ENCODE results near the gene VWF.
A peak's percentile ranks its signal among the peaks of the same experiment; 100 is the strongest.

The VWF gene

DNA sequence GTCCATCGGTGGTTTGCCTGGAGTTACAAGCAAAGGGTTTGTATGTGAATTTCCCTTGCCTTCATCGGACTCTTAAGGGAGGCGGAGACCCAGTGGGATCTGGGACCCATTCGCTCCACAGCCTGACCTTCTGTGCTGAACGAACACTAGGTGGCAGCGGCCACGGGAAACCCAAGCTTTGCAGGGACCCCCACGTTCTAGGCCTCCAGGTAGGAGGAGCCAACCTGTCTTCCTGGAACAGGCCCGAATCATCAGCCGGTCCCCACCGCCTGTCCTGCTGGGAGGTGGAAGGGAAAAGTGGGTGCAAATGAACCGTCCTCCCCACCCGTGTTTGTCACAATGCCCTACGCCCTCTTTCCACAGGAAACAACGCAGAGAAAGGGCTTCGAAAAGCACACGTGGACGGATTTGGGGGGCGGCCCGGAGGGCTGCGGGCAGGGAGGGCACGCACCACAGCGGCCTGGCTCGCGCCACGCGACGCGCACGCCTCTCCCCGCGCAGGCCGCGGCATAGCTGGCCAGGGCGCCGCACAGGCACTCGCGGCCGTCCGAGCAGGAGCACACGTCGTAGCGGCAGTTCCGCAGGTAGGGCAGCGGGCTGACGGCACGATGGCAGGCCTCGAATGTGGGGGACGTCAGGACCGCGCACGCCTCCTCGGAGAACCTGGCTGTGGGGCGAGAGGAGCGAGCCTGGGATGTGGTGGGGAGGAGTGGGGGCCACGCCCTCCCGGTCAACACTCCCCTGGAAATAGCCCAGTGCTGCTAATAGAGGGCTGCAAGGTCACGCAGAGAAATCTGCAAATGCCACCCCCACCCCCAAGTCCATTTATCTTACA is 67.8 kb downstream of the VWF start:
- peak in 1 of 3 experiments; percentile 17 for DNase-seq

DNA sequence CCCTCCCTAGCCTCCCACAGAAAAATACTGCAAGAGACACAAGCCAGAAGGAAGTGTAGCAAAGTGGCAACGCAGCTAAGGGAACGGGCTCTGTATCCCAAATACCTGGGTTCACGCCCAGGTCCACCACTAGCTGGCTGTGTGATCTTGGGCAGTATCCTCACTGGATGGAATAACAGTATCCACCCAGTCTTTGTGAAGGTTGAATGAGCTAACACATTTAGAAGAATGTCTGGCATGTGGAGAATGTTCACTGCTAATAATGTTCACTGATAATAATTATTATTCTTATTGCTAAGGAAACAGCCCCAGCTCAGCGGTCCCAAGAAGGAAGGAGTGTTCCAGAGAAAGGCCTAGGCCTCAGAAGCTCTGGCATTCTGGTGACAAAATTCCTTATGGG is 70.9 kb downstream of the VWF start:
- no peak for DNase-seq

DNA sequence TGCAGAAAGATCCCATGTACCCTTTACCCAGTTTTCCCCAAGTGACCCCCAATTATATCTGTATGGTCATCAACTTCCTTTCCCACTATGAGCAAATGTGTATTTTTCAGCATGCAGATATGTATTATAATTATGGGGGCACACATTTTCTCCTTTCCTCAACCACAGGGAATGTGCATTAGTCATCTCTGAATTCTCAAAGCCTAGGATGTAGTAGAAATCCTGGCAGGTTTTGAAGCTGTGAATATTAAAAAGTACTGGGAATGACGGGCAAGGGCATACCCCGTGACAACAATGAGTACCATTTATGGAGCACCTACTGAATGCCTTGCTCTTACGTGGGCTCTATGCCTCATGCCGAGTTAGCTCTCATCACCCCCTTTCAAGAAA is 71.5 kb downstream of the VWF start:
- no peak for DNase-seq

DNA sequence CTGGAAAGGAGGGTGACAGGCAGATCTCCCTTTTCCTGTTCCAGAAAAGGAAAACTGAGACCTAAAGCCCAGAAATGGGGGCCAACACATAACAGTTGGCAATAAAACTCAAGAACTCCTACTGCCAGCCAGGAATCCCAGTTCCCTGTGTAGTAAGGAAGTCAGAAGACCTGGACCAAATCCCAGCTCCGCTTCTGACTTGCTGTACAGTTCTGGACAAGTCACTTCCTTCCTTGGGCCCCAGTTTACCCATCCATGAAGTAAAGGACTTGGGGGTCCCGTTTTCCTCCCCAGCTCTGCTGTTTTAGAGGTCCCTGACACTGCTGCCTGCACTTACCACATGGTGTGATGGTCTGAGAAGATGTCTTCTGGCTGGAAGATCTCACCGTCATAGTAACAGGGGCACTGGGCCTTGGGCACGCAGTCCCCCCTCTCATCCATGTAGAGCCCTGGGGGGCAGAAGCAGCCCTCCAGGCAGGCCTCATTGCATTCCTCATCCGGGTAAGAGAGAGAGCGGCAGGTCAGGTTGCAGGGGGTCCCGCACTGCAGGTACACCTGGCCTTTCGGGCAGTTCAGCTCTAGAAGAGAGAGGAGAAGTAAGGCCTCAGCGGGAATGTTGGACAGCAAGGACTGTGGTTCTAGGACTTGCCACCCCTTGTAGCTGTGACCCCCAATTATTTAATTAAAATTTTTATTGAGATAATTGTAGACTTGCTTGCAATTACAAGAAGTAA is 72.1 kb downstream of the VWF start:
- no peak for DNase-seq

DNA sequence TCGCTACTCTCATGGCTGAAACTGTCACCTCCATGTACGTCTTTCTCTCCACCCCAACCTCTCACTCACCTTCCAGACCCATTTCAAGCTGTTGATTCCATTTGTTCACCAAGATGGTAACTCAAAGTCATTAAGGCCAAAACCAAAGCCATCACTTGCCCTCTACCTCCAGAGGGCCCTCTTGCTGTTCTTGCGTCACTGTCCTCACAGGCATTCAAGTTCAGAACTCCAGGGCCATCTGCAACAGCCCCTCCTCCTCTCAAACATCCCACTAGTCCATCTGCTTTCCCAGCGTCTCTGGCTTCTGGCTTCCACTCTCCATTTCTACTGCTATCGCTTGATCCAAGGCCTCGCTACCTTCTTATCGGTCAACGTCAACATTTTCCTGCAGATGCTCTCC is 74.5 kb downstream of the VWF start:
- DNase-seq, result no peak

DNA sequence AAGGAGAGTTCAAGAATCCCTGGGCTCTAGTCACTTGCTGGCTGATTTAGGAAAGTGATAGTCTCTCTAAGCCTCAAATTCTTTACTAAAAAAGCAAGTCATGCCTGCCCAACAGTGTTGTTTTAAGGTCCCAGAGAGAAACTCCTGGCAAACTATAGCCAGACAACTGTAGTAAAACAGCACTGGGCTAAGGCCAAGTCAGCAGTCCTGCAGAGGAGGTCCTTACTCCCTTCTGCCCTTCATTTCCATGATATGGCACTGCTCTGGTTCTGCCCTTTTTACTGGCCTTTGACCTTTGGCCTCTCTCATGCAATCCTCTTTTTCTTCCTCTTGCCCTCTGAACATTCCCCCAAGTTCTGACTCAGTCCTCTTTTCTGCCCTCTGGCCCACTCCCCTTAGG is 74.9 kb downstream of the VWF start:
- no peak for DNase-seq

DNA sequence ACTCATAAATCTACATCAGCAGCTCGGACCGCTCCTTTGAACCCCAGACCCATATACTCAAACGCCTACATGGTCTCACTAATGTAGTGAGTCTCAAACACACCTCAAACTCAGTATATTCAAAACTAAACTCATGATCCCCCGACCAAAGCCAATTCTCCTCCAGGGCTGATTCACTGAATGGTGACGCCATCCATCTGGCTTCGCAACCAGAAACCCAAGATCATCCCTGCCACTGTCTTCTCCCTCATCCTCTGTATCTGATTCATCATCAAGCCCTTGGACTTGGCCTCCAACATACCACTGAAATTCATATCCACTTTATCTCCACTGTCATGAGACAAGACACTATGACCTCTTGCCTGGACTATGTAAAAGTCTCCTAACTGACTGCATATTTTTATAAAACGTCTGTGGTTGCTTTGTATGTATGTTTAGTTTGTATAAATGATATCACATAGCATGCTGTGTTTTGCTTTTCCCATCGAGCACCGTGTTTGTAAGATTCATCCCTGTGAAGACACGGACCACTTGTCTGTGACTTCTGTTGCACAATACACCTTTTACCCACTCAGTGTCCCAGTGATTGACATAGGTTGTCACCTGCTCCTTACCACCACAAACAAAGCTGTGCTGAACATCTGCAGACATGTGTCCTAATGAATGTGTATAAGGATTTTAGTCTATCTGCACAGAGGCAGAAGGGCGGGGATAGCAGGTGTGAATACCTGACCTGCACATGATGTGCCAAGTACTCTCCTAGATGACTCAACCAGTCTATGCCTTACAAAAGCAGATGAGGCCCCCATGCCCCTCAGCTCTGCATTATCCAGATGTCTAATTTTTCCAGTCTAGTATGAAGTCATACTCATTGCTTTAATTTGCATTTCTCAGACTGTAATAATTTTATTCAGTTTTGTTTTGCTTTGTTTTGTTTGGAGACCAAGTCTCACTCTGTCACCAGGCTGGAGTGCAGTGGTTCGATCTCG is 76.9 kb downstream of the VWF start:
- peak in 1 of 3 experiments; percentile 5 for DNase-seq

DNA sequence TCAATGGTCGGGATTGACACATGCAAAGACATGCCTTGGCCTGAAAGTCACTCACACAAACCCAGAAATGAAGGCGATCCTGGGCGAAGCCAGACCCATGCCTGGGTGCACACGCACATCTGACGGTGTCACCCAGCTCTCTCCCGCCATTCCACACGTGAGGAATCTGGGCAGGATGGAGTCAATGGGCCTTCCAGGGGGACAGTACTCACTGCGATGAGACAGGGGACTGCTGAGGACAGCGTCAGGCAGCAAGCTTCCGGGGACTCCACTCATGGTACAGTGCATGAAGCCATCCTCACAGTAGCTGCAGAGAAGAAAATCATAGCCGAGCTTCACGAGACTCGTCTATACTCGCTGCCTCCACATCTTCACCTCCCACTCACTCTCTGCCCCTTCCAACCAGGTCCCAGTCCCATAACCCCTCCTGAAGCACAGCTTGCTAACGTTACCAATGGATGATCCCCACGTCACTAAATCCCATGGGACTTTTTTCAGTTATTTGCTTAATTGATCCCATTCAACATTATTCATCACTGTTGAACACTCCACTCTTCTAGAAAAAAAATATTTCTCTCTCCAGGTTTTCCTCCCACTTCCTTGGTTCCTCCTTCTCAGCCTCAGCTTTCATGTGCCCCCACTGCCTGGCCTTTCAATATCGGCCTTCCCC is 77.8 kb downstream of the VWF start:
- DNase-seq, result no peak

DNA sequence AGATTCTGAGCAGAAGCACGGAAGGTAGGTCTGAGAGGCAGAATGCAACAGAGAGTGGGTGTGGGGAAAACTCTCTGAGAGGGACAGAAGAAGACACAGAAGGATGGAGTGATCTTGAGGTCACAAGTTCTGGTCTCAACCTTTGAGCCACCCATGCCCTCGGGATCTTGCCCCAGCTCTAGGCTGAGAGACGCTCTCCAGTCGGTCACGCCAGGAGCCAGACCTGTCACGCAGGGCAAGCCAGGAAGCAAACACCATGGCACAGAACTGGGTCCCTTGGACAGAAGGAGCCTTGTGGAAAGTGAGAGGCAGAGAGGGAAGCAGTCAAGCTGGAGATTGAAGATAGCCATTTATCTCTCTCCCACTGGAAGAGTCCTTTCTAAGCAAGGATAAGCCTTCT is 79.0 kb downstream of the VWF start:
- no peak for DNase-seq

DNA sequence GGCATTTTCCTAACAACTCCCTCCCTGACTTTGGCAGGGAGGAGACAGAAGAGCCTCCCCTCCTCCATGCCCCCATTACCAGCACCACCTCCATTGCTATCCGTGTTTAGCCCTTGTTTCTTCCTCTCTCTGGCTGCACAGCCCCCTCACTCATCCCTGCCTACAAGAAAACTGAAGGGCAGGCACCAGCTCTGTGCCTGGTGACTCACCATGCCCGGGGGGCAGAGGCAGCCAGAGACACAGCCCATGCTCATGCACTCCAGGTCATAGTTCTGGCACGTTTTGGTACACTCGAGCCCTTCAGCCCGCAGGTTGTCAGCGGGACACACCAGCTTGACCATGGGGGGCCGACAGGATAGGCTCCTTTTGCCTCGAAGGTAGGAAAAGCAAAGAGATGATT is 80.4 kb downstream of the VWF start:
- DNase-seq, result no peak

DNA sequence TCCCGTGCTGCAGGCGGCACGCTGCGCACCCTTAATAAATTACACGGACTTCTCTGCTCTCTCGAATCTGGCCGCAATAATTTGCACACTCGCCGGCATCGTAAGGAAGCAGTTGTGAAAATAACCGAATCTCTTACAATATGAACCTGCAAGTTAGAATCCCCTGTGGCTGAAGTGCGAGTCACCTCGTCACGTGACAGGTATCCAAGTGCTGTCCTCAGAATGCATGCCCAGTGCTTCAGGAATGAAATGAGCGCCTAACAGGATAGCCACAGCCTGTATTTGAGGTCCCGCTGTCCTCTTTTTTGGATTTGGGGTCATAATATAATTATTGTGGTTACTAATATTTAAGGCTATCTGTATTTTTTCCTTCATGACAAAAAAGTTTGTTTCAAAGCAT is 82.0 kb downstream of the VWF start:
- no peak for DNase-seq

DNA sequence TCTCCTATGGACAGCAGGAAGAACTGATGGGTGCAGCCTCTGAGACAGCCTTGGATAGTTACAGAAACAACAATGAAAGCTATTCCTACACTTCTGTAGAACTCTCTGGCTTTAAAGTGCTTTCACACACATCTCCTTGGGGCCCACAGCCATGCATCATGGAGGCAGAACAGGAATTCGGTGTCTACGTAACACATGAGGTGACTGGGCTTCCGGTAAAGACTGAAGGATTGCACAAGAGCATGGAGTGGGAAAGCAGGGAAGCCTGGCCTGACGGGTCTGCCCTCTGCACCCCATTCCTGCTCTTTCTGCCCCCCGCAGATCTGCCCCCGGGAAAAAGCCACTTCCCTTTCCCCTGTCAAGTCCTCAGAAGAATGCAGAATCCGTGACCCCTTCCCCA is 82.6 kb downstream of the VWF start:
- no peak for DNase-seq

DNA sequence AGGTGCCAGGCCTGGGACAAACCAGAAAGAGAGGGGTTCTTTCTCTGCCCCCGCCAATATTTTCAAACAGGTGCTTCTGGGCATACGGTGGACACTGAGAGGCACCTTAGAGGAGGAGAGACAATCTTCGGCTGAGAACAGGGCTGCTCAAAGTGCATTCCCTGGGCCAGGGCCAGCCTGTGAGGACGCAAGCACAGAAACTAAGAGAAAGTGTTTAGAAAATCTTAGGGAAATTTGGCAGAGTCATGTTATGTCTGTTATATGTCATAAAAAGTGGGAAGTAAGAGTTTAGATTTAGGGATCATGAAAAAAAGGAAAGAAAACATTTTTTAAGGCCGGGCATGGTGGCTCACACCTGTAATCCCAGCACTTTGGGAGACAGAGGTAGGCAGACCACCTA is 83.7 kb downstream of the VWF start:
- DNase-seq, result no peak

DNA sequence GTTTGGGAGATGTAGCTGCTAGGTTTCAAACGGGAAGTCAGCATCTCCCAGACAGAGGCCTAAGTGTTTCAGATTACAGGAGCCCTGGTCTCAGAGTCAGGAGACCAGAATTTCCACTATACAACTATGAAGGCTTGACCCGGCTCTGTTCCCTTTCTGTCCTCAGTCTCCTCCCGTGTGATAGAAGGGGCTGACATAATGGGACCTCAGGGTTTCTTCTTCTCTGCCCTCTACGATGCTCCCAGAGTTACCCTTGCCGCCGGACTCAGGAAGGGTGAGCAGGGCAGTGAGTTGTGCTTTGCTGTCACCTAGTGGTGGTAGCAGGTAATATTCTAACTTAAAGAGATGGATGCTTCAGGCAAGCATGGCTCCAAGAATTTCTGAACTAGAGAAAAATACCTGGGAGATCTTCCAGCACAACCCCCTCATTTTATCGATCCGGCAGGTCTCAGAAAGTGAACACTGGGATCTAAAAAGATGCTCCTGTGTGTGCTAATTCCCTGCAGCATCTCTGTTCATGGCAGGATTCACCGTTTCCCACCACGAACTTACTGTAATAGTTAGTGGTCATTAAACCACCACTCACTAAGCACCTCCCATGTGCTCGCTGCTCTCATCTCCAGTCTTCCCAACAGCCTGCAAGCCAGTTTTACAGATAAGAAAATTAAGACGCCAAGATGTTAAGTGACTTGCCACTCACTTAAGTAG is 84.4 kb downstream of the VWF start:
- DNase-seq, result peak; percentile 70 to 88 (median 74)

DNA sequence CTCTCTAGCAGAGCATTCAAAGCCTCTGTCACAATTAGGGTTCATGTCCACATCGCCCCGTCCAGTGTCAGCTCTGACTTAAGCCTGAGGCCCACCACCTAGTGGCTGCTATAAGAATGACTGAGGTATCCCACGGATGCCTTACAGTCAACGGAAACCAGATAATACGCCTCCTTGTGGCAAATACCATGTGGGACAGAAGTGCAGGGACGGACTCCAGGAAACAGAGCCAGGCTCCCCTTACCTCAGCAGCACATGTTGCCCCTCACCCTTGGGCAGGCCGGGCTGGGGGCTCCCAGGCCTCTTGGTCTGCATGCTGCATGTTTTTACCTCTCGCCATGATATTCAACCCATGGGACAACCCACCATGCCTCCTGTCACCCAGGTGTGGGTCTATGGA is 86.3 kb downstream of the VWF start:
- DNase-seq, result peak; percentile 56 to 74 (median 61)

DNA sequence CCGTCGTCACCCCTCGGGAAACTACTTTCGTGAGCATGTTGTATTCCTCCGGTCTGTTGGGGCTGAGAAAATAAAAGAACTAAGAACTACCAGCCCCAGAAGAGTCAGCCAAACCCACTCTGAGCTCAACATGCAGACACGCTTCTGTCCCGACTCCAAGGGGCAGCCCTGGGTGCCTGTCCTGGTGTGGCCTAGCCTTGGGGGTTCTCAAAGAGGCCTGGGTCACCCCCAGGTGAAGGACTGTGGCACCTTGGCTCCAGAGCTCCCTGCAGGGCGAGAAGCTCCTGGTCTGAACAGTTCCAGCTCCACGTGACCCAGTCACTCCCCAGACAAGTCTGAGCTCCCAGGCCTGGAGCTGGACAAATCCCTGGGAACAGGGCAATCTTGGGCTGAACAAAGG is 87.0 kb downstream of the VWF start:
- DNase-seq, result no peak

DNA sequence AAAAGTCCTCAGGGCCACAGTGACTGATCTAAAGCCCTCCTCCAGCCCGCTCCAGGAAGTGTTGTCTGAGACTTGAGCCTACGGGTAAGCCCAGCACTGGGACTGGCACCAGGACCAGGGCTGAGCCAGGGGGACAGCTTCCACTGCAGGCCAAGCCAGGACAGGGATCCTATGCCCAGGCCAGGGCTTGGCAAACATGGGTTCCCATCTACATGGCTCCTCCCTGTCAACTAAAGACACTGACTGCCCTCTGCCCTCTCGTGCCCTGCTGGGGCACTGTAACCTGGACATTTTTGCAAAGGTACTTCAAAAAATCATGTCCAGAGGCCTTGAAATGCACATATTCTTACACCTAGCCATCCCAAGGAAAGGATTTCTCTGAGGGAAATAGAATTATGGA is 88.0 kb downstream of the VWF start:
- no peak for DNase-seq

DNA sequence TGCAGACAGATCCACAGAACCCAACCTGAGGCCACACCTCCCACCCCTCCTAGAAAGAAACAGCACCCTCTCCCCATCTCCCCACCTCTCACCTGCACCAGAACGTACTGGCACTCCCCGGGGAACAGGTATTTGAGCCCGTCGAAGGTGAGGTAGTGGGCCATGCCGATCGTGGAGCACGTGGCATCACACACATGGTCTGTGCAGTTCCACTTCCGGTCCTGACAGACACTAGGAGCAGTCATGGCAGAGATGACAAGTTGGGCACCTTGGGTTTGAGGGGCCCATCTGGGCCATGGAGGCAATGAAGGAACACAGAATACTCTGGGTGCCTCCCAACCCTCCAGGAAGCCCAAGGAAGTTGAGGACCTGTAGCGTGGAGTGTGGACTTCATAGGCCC is 89.9 kb downstream of the VWF start:
- DNase-seq, result no peak

DNA sequence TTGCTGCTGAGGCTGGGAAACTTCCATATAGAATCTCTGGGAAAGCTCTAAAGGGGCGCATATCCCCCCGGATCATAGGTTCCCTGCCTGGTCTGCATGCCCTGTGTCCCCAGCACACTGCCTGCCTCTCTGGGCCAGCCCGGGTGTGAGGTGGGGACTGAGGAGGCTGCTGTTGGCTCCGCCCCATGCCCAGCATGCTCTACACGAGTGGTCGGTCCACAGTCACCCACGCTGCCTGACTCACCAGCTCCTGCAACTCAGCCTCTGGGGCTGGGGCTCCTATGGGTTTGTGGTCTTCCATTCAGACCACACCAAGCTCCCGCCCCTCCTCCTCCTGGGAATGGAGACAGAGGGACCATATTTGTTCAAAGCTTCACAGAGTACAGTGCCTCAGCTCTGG is 90.9 kb downstream of the VWF start:
- DNase-seq, result no peak

DNA sequence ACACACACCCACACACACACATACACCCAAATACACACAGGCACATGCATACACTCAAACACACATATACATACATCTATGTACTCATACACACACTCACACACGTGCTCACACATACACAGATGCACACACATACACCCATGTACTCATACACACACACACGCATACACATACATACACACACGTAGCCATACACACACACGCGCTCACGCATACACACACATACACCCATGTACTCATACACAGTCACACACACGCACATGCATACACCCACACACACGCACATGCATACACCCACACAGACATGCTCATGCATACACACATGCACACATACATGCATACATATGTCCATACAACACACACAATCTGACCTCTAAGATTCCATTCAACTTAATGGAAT is 91.7 kb downstream of the VWF start:
- DNase-seq, result no peak

DNA sequence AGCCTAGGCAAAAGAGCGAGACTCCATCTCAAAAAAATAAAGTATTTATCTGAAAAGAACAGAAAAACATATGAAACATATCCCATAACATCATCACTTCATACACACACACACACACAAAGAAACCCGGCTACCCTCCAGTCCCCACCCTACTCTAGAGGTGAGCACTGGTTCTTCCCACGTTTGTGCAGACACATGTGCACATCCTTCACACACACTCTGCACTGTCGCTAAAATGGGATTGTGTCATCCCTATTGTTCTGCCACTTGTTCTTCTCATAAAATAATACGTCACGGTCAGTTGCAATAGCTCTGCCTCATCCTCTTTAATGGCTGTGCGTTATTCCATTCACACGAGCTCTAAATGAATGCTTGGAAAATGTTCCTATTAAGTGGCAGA is 93.5 kb downstream of the VWF start:
- peak in 2 of 3 experiments; percentile 19 to 77 for DNase-seq

DNA sequence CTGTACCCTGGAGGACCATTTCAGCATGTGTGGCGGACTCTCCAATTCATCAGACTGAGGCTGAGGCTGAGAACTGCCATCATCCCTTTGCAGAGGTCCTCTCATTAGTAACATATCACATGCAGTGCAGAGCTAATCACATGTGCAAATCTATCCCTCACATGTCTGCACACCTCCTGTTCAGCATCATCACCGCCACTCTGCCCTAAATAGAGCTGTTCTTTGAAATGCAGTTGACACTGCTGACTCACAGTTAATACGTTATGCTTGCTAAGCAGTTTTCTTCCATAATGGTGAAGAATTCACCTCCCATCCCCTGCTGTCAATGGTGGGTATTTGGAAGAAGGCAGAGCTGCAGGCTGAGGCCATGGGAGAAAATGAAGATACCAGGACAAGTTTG is 94.4 kb downstream of the VWF start:
- no peak for DNase-seq
